Fibroblast of pulmonary artery (primary cell): ENCODE results near the gene PTGFRN.

Experiments
- DNase-seq: peaks from one replicate; pipeline ENCODE4 v3.0.0-alpha.2; 2010; ENCODE audit warnings: low read depth
- H3K4me3 ChIP-seq: replicated peaks from 2 replicates; pipeline ENCODE4 v1.5.1; 2011; ENCODE audit warnings: low read depth, mild to moderate bottlenecking, control low read depth, low read length, moderate library complexity
- CTCF ChIP-seq: IDR thresholded peaks from 2 replicates; pipeline ENCODE4 v1.5.1; 2011; ENCODE audit warnings: mild to moderate bottlenecking, control low read depth, low read length, inconsistent platforms; ENCODE audit errors: missing control alignments

Gene PTGFRN

GRCh38 chr1:117013309-117013858 lies 103.7 kb downstream of the PTGFRN start:
- TF ChIP-seq CTCF, result no peak
- no peak overlapping the region for H3K4me3 ChIP-seq
- DNase-seq, result no peak

DNA sequence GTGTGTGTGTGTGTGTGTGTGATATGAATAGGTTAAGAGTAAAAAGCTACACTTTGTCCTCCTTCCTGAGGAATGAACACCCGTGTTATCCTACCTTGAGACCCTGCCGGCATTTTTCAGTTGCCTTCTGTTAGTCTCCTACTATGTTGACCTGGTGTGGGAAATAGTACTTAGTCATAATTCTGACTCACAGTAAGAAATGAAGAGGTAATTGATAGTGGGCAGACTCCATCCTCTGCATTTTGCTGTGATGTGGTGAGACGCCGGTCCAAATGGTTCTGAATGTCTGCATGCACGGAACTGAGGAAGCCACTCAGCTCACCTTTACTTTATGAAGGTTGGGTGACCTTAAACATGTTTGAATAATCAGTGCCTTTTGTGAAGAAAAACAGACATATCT lies 104.5 kb downstream of the PTGFRN start:
- no peak for TF ChIP-seq CTCF
- H3K4me3 ChIP-seq, result no peak overlapping the region
- no peak for DNase-seq

DNA sequence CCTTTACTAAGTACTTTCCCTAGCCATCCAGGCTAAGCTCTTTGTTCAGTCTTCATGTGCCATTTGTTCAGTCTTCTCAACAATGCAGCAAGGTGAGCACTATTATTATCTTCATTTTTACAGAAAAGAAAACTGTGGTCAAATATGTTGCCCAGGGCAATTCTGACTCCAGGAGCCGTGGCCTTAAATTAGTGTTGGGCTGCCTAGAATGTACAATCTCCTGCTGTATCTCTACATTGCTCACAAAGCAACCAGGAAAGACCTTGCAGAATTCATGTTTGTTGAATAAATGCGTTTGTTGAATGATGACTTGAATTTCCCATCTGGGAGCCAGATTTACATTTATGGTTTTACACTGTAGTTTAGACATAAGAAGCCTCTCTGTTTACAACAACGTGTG lies 106.0 kb downstream of the PTGFRN start:
- no peak for DNase-seq
- H3K4me3 ChIP-seq, result no peak overlapping the region
- TF ChIP-seq CTCF, result no peak

- DNase-seq, result no peak
- no peak for TF ChIP-seq CTCF
- H3K4me3 ChIP-seq, result no peak overlapping the region
Observed at GRCh38 chr1:117017062-117017461, 107.3 kb downstream of the PTGFRN start.

- DNase-seq, result no peak
- H3K4me3 ChIP-seq, result no peak overlapping the region
- TF ChIP-seq CTCF, result no peak
Observed at GRCh38 chr1:117017648-117018047, 107.9 kb downstream of the PTGFRN start.

GRCh38 chr1:117020526-117021156 lies 110.9 kb downstream of the PTGFRN start:
- no peak for TF ChIP-seq CTCF
- no peak overlapping the region for H3K4me3 ChIP-seq
- no peak for DNase-seq

GRCh38 chr1:117022114-117022513 lies 112.4 kb downstream of the PTGFRN start:
- H3K4me3 ChIP-seq, result no peak overlapping the region
- TF ChIP-seq CTCF, result no peak
- no peak for DNase-seq
